Stimulated activated CD4-positive, alpha-beta T cell treated with anti-CD3 and anti-CD28 coated beads, TNF-alpha, amount 100 ng/mL, for 24 hours (primary cell): ENCODE measurements around the gene NFATC1.
A peak's percentile ranks its signal among the peaks of the same experiment; 100 is the strongest.

Experiments used
- DNase-seq, 3 experiments: peaks; one replicate each; pipeline ENCODE4 v3.0.0-alpha.2; 2020; ENCODE audit warnings: low read depth in 3 of 3

NFATC1 gene

GRCh38 chr18:79423211-79424007 is 27.7 kb downstream of the NFATC1 start:
- DNase-seq, result no peak

GRCh38 chr18:79424008-79424565 is 28.4 kb downstream of the NFATC1 start:
- no peak for DNase-seq

GRCh38 chr18:79424880-79425568 is 29.3 kb downstream of the NFATC1 start:
- no peak for DNase-seq

- no peak for DNase-seq
Measured at GRCh38 chr18:79425569-79425886, 29.8 kb downstream of the NFATC1 start.

- no peak for DNase-seq
Measured at GRCh38 chr18:79426376-79427300, 30.9 kb downstream of the NFATC1 start.

GRCh38 chr18:79427368-79428225 is 31.9 kb downstream of the NFATC1 start:
- DNase-seq, result no peak

GRCh38 chr18:79428287-79428686 is 32.6 kb downstream of the NFATC1 start:
- DNase-seq, result no peak

- DNase-seq, result no peak
Measured at GRCh38 chr18:79429381-79429780, 33.7 kb downstream of the NFATC1 start.

GRCh38 chr18:79429785-79430281 is 34.1 kb downstream of the NFATC1 start:
- DNase-seq, result no peak

- no peak for DNase-seq
Measured at GRCh38 chr18:79432376-79433120, 36.8 kb downstream of the NFATC1 start.

- no peak for DNase-seq
Measured at GRCh38 chr18:79433431-79433830, 37.7 kb downstream of the NFATC1 start.

- DNase-seq, result no peak
Measured at GRCh38 chr18:79434607-79435401, 39.1 kb downstream of the NFATC1 start.

GRCh38 chr18:79436556-79437275 is 41.0 kb downstream of the NFATC1 start:
- no peak for DNase-seq

- no peak for DNase-seq
Measured at GRCh38 chr18:79438089-79438897, 42.6 kb downstream of the NFATC1 start.

GRCh38 chr18:79438898-79439627 is 43.3 kb downstream of the NFATC1 start:
- peak in 1 of 3 experiments; percentile 38 for DNase-seq

GRCh38 chr18:79439628-79440023 is 43.9 kb downstream of the NFATC1 start:
- DNase-seq, result no peak
